Left lobe of liver (tissue), 2 donors: ENCODE measurements around the gene VGLL2. TPM values are rescaled to one million over a fixed set of nuclear protein-coding genes. Genes with fewer than 3 reads are reported as not detected.
"Not testable (repeated sequence)": the region's sequence is repeated elsewhere in the genome, so short reads cannot be mapped to it uniquely, and the experiment has no call there.

ENCODE experiments used
- ATAC-seq: fragments of 200-7000 bp; cut with Tn5 transposase; one replicate; pipeline ENCODE4 v1.9.1; 2020; ENCODE audit warnings: mild to moderate bottlenecking, moderate library complexity
- DNase-seq: peaks from one replicate; pipeline ENCODE4 v3.0.0-alpha.2; 2020; ENCODE audit warnings: low spot score
- total RNA-seq: library from RNA; stranded (reverse); gene quantifications from one replicate; pipeline ENCODE4 v1.2.1, GENCODE V29; 2021
- donor health status: DM: no; HTN: no; CAD: no; lungs with moderate emphysema.
- donor health status: DM: no; HTN: yes; CAD: no.

VGLL2 gene
- total RNA-seq: not detected

GRCh38 chr6:117265410-117266256 is at the start of gene VGLL2:
TSS of gene VGLL2 (plus strand) at chr6:117265558. CDS start at chr6:117265764, 206 bp downstream.
- peak; percentile 94 for ATAC-seq
- DNase-seq: no peak

GRCh38 chr6:117222861-117223260 is 42.5 kb upstream of the VGLL2 start:
- no peak for DNase-seq
- ATAC-seq: no peak

- DNase-seq (no peak), ATAC-seq (no peak)
These were observed 38.6 kb upstream of the VGLL2 start for GRCh38 chr6:117226778-117227177.

GRCh38 chr6:117227245-117227962 is 38.0 kb upstream of the VGLL2 start:
- ATAC-seq (no peak), DNase-seq (no peak)

- ATAC-seq (no peak), DNase-seq (no peak)
These were observed 37.2 kb upstream of the VGLL2 start for GRCh38 chr6:117228202-117228601.

- no peak for DNase-seq
- ATAC-seq: no peak
These were observed 35.5 kb upstream of the VGLL2 start for GRCh38 chr6:117229870-117230269.

GRCh38 chr6:117231466-117231865 is 33.9 kb upstream of the VGLL2 start:
- DNase-seq (no peak), ATAC-seq (no peak)

- DNase-seq (no peak), ATAC-seq (no peak)
These were observed 33.2 kb upstream of the VGLL2 start for GRCh38 chr6:117232196-117232595.

GRCh38 chr6:117233145-117233544 is 32.2 kb upstream of the VGLL2 start:
- ATAC-seq (no peak), DNase-seq (no peak)

- no peak for DNase-seq
These were observed 27.8 kb upstream of the VGLL2 start for GRCh38 chr6:117237561-117237960.

GRCh38 chr6:117244571-117244970 is 20.8 kb upstream of the VGLL2 start:
- ATAC-seq: not testable (repeated sequence)

More at GRCh38 chr6:117237561-117237960, 27.8 kb upstream of the VGLL2 start:
- no peak for ATAC-seq

GRCh38 chr6:117244979-117245378 is 20.4 kb upstream of the VGLL2 start:
- ATAC-seq, DNase-seq: not testable (repeated sequence)

More at GRCh38 chr6:117244571-117244970, 20.8 kb upstream of the VGLL2 start:
- DNase-seq: not testable (repeated sequence)

GRCh38 chr6:117253785-117254184 is 11.6 kb upstream of the VGLL2 start:
- no peak for ATAC-seq
- no peak for DNase-seq

- ATAC-seq (no peak), DNase-seq (no peak)
These were observed 2.6 kb upstream of the VGLL2 start for GRCh38 chr6:117262799-117263198.

- DNase-seq (no peak), ATAC-seq (no peak)
These were observed 1.9 kb upstream of the VGLL2 start for GRCh38 chr6:117263353-117263927.

- ATAC-seq: peak; percentile 12
These were observed 1.0 kb upstream of the VGLL2 start for GRCh38 chr6:117264369-117264691.

GRCh38 chr6:117264692-117265409 is 507 bp upstream of the VGLL2 start:
- ATAC-seq (peak; percentile 50), DNase-seq (no peak)

More at GRCh38 chr6:117264369-117264691, 1.0 kb upstream of the VGLL2 start:
- DNase-seq: no peak

GRCh38 chr6:117266257-117267053 is 1.1 kb downstream of the VGLL2 start:
- ATAC-seq (no peak), DNase-seq (no peak)

GRCh38 chr6:117267054-117267347 is 1.6 kb downstream of the VGLL2 start:
- ATAC-seq (no peak), DNase-seq (no peak)

- no peak for ATAC-seq
- no peak for DNase-seq
These were observed 2.6 kb downstream of the VGLL2 start for GRCh38 chr6:117267766-117268534.
